Stimulated activated naive CD8-positive, alpha-beta T cell treated with anti-CD3 and anti-CD28 coated beads, Interleukin-15, Interleukin-2, amounts not matched to agents 100 ng/mL and 50 ng/mL, for 24 hours (primary cell): Measurements from ENCODE around the gene KDM4B.

Source experiments
- H3K27ac Mint-ChIP-seq: one replicate; pipeline ENCODE4 v1.8.0; 2021; ENCODE audit warnings: mild to moderate bottlenecking, mixed read lengths
- H3K27me3 Mint-ChIP-seq: one replicate; pipeline ENCODE4 v1.8.0; 2021; ENCODE audit warnings: mixed read lengths
- H3K36me3 Mint-ChIP-seq: one replicate; pipeline ENCODE4 v1.8.0; 2021; ENCODE audit warnings: low read depth, mixed read lengths
- H3K4me1 Mint-ChIP-seq: one replicate; pipeline ENCODE4 v1.8.0; 2021; ENCODE audit warnings: low read depth, mixed read lengths
- H3K4me3 Mint-ChIP-seq: one replicate; pipeline ENCODE4 v1.8.0; 2021; ENCODE audit warnings: mild to moderate bottlenecking, mixed read lengths
- H3K9me3 Mint-ChIP-seq: one replicate; pipeline ENCODE4 v1.8.0; 2021; ENCODE audit warnings: mixed read lengths

The KDM4B gene

GRCh38 chr19:5145521-5146511 lies 176.9 kb downstream of the KDM4B start:
- Mint-ChIP-seq H3K27ac (no peak overlapping the region), H3K9me3 (no peaks in the 10 kb centered on the region), H3K27me3 (no peaks in the 10 kb centered on the region), H3K4me3 (no peak overlapping the region), H3K4me1 (peaks cover 11% of the 10 kb centered on the region), H3K36me3 (peaks cover 19% of the 10 kb centered on the region)

GRCh38 chr19:5147074-5147977 lies 178.4 kb downstream of the KDM4B start:
- peaks cover 11% of the 10 kb centered on the region for H3K4me1 Mint-ChIP-seq
- no peaks in the 10 kb centered on the region for H3K9me3 Mint-ChIP-seq
- no peak overlapping the region for H3K4me3 Mint-ChIP-seq
- H3K27me3 Mint-ChIP-seq = no peaks in the 10 kb centered on the region
- peaks cover 19% of the 10 kb centered on the region for H3K36me3 Mint-ChIP-seq
- H3K27ac Mint-ChIP-seq = no peak overlapping the region

GRCh38 chr19:5147978-5148793 lies 179.3 kb downstream of the KDM4B start:
- H3K36me3 Mint-ChIP-seq = peaks cover 18% of the 10 kb centered on the region
- H3K9me3 Mint-ChIP-seq = no peaks in the 10 kb centered on the region
- no peak overlapping the region for H3K27ac Mint-ChIP-seq
- H3K4me3 Mint-ChIP-seq = no peak overlapping the region
- peaks cover 5% of the 10 kb centered on the region for H3K4me1 Mint-ChIP-seq
- no peaks in the 10 kb centered on the region for H3K27me3 Mint-ChIP-seq

- Mint-ChIP-seq H3K9me3 (no peaks in the 10 kb centered on the region), H3K27me3 (no peaks in the 10 kb centered on the region), H3K27ac (no peak overlapping the region), H3K4me3 (no peak overlapping the region), H3K36me3 (peaks cover 15% of the 10 kb centered on the region), H3K4me1 (no peaks in the 10 kb centered on the region)
These were observed 179.9 kb downstream of the KDM4B start for GRCh38 chr19:5148794-5149190.

GRCh38 chr19:5149508-5149907 lies 180.6 kb downstream of the KDM4B start:
- Mint-ChIP-seq H3K27ac (no peak overlapping the region), H3K27me3 (no peaks in the 10 kb centered on the region), H3K4me3 (no peak overlapping the region), H3K9me3 (no peaks in the 10 kb centered on the region), H3K36me3 (peaks cover 15% of the 10 kb centered on the region), H3K4me1 (no peaks in the 10 kb centered on the region)

- H3K4me3 Mint-ChIP-seq = no peak overlapping the region
- no peak overlapping the region for H3K27ac Mint-ChIP-seq
- no peaks in the 10 kb centered on the region for H3K9me3 Mint-ChIP-seq
- H3K4me1 Mint-ChIP-seq = no peaks in the 10 kb centered on the region
- no peaks in the 10 kb centered on the region for H3K27me3 Mint-ChIP-seq
- peaks cover 10% of the 10 kb centered on the region for H3K36me3 Mint-ChIP-seq
These were observed 181.3 kb downstream of the KDM4B start for GRCh38 chr19:5149932-5150901.

GRCh38 chr19:5150902-5151741 lies 182.2 kb downstream of the KDM4B start:
- Mint-ChIP-seq H3K4me1 (no peaks in the 10 kb centered on the region), H3K27me3 (no peaks in the 10 kb centered on the region), H3K36me3 (peaks cover 6% of the 10 kb centered on the region), H3K27ac (no peak overlapping the region), H3K9me3 (no peaks in the 10 kb centered on the region), H3K4me3 (no peak overlapping the region)

- H3K27ac Mint-ChIP-seq = no peak overlapping the region
- H3K9me3 Mint-ChIP-seq = no peaks in the 10 kb centered on the region
- no peaks in the 10 kb centered on the region for H3K4me1 Mint-ChIP-seq
- no peaks in the 10 kb centered on the region for H3K27me3 Mint-ChIP-seq
- peaks cover under 1% of the 10 kb centered on the region for H3K36me3 Mint-ChIP-seq
- H3K4me3 Mint-ChIP-seq = no peak overlapping the region
These were observed 183.3 kb downstream of the KDM4B start for GRCh38 chr19:5152013-5152763.

- H3K27me3 Mint-ChIP-seq = no peaks in the 10 kb centered on the region
- H3K4me1 Mint-ChIP-seq = no peaks in the 10 kb centered on the region
- H3K36me3 Mint-ChIP-seq = no peaks in the 10 kb centered on the region
- no peak overlapping the region for H3K4me3 Mint-ChIP-seq
- H3K9me3 Mint-ChIP-seq = no peaks in the 10 kb centered on the region
- H3K27ac Mint-ChIP-seq = no peak overlapping the region
These were observed 184.0 kb downstream of the KDM4B start for GRCh38 chr19:5152767-5153532.

- H3K4me1 Mint-ChIP-seq = no peaks in the 10 kb centered on the region
- no peak overlapping the region for H3K27ac Mint-ChIP-seq
- H3K27me3 Mint-ChIP-seq = no peaks in the 10 kb centered on the region
- no peak overlapping the region for H3K4me3 Mint-ChIP-seq
- H3K9me3 Mint-ChIP-seq = no peaks in the 10 kb centered on the region
- H3K36me3 Mint-ChIP-seq = no peaks in the 10 kb centered on the region
These were observed 184.8 kb downstream of the KDM4B start for GRCh38 chr19:5153601-5154128.

- H3K27ac Mint-ChIP-seq = no peak overlapping the region
- H3K36me3 Mint-ChIP-seq = no peaks in the 10 kb centered on the region
- no peaks in the 10 kb centered on the region for H3K4me1 Mint-ChIP-seq
- H3K4me3 Mint-ChIP-seq = no peak overlapping the region
- H3K27me3 Mint-ChIP-seq = no peaks in the 10 kb centered on the region
- H3K9me3 Mint-ChIP-seq = no peaks in the 10 kb centered on the region
These were observed 185.4 kb downstream of the KDM4B start for GRCh38 chr19:5154129-5154798.
